Activated CD8-positive, alpha-beta memory T cell treated with anti-CD3 and anti-CD28 coated beads for 48 hours (primary cell): ENCODE measurements around the gene ADGRG3.

Experiments used
- DNase-seq, 3 experiments: peaks; one replicate each; pipeline ENCODE4 v3.0.0-alpha.2; 2020; ENCODE audit warnings: low read depth in 2 of 3, low spot score in 2 of 3

The ADGRG3 gene

GRCh38 chr16:57630407-57630797 is 37.7 kb upstream of the ADGRG3 start:
- no peak for DNase-seq

- DNase-seq, result no peak
Measured at GRCh38 chr16:57630931-57631845, 36.9 kb upstream of the ADGRG3 start.

GRCh38 chr16:57632568-57632967 is 35.5 kb upstream of the ADGRG3 start:
- no peak for DNase-seq

GRCh38 chr16:57633383-57634064 is 34.6 kb upstream of the ADGRG3 start:
- no peak for DNase-seq

- no peak for DNase-seq
Measured at GRCh38 chr16:57634171-57634570, 33.9 kb upstream of the ADGRG3 start.

GRCh38 chr16:57635266-57636097 is 32.6 kb upstream of the ADGRG3 start:
- no peak for DNase-seq

- DNase-seq, result no peak
Measured at GRCh38 chr16:57636184-57636583, 31.9 kb upstream of the ADGRG3 start.

GRCh38 chr16:57637020-57637419 is 31.1 kb upstream of the ADGRG3 start:
- DNase-seq, result no peak

GRCh38 chr16:57637424-57637823 is 30.7 kb upstream of the ADGRG3 start:
- DNase-seq, result no peak

GRCh38 chr16:57637965-57638364 is 30.1 kb upstream of the ADGRG3 start:
- no peak for DNase-seq

GRCh38 chr16:57638381-57638780 is 29.7 kb upstream of the ADGRG3 start:
- DNase-seq, result no peak

- no peak for DNase-seq
Measured at GRCh38 chr16:57639172-57639887, 28.8 kb upstream of the ADGRG3 start.

GRCh38 chr16:57640185-57640584 is 27.9 kb upstream of the ADGRG3 start:
- no peak for DNase-seq

GRCh38 chr16:57640612-57641011 is 27.5 kb upstream of the ADGRG3 start:
- DNase-seq, result no peak

GRCh38 chr16:57642160-57643135 is 25.7 kb upstream of the ADGRG3 start:
- DNase-seq, result no peak

GRCh38 chr16:57643147-57643874 is 24.8 kb upstream of the ADGRG3 start:
- DNase-seq, result no peak

- DNase-seq, result no peak
Measured at GRCh38 chr16:57643910-57644309, 24.2 kb upstream of the ADGRG3 start.

- no peak for DNase-seq
Measured at GRCh38 chr16:57644383-57645014, 23.6 kb upstream of the ADGRG3 start.

GRCh38 chr16:57645169-57645568 is 22.9 kb upstream of the ADGRG3 start:
- DNase-seq, result no peak
